ENCODE results near the gene HLX. TPM values are rescaled to one million over a fixed set of nuclear protein-coding genes. Genes with fewer than 3 reads are reported as not detected.

HLX gene
- polyA plus RNA-seq, 1 of the 3 experiments (the other 2 are of a cell fraction) = 21.4 TPM

DNA sequence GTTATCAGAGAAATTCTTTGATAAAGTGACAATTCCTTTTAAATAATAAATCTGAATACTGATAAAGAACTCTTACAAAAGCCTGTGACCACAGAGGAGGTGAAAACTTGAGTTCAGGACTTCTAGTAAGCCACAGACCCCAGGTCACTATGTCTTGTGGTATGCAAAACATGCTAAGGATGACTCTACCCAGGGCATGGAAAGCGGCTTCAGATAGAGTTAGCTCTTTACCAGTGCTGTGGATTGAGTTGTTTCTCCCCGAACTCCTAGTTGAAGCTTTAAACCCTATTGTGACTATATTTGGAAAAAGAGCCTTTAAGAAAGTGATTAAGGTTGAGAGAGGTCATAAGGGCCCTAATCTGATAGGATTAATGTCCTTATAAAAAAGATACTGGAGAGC is 42.3 kb downstream of the HLX start (continued):
- TF ChIP-seq, protein P1, sequence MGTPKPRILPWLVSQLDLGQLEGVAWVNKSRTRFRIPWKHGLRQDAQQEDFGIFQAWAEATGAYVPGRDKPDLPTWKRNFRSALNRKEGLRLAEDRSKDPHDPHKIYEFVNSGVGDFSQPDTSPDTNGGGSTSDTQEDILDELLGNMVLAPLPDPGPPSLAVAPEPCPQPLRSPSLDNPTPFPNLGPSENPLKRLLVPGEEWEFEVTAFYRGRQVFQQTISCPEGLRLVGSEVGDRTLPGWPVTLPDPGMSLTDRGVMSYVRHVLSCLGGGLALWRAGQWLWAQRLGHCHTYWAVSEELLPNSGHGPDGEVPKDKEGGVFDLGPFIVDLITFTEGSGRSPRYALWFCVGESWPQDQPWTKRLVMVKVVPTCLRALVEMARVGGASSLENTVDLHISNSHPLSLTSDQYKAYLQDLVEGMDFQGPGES (IDR thresholded peaks at IDR 0.05; ENCODE audit: low read depth, low read length) = no peak
- no peak for TF ChIP-seq YY1 (IDR thresholded peaks at IDR 0.05; ENCODE audit: low read depth)

DNA sequence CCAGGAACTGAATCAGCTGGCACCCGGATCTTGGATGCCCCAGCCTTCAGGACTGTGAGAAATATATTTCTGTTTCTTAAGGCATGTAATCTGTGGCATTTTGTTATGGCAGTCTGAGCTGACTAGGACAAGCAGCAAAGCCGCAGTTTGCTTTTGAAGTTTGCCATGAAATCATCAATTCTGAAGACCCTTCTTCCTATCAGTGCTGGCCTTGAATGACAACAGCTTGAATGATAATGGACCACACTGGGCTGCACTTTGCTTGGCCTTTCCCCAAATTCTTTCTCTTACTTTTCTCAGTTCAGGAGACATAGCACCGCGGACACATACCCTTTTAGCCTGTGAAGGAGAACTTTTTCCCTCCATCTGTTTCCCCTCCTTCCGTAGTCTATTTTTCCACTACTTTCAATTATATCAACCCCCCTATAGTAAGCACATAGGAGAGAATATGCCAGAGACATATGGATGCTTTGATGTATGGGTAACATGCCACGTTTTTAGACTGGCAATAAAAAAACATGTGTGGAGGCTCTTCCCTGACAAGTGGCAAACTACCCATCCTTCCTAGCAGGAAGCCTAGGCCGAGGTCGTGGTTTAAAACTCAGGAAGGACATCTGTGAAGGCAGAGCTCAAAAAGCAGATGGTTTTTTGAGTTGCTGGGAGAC is 42.9 kb downstream of the HLX start:
- no peaks in the 10 kb centered on the region for H3K79me2 ChIP-seq (ENCODE audit: insufficient read depth)
- H3F3A ChIP-seq (replicated peaks; ENCODE audit: insufficient read depth) = no peaks in the 10 kb centered on the region
- H3K27ac ChIP-seq (ENCODE audit: low read depth in 2 of 2, low read length in 1 of 2) = no peak overlapping the region
- no peak overlapping the region for H2AFZ ChIP-seq (ENCODE audit: low read depth)
- H3K9me3 ChIP-seq = no peaks in the 10 kb centered on the region
- WGBS (ENCODE audit: low lambda C conversion rate) = 86% methylated on average over 8 of the region's 8 CpGs
- H3K4me2 ChIP-seq = no peak overlapping the region
- no peak overlapping the region for H3K4me3 ChIP-seq (ENCODE audit: low read depth in 2 of 2, low read length in 1 of 2)
- H3K27me3 ChIP-seq (ENCODE audit: insufficient read depth) = no peaks in the 10 kb centered on the region
- DNase-seq = no peak
- no peak overlapping the region for H3K9ac ChIP-seq
- ChIA-PET POLR2A (no interaction called here), CTCF (interaction anchor here (0.7 to 2.3 kb wide), 4 partner anchors 8 to 281 kb away, joined by 3 to 8 read pairs (median 4); no protein-coding TSS in a partner anchor)
- TF ChIP-seq RFX5 (IDR thresholded peaks at IDR 0.05; ENCODE audit: low read length) (no peak), JUND (IDR thresholded peaks at IDR 0.05) (no peak), CHD2 (IDR thresholded peaks at IDR 0.05; ENCODE audit: low read length, partially characterized antibody) (no peak), RCOR1 (IDR thresholded peaks at IDR 0.05; ENCODE audit: low read length) (no peak), SIN3A (IDR thresholded peaks at IDR 0.05; ENCODE audit: borderline replicate concordance, low read depth, low read length) (no peak), SMC3 (IDR thresholded peaks at IDR 0.05; ENCODE audit: low read depth, low read length) (no peak), MEF2A (IDR thresholded peaks at IDR 0.05; ENCODE audit: borderline replicate concordance, low read depth) (no peak), GATA2 (CRISPR knock-in tag; IDR thresholded peaks at IDR 0.05) (no peak), FOSL2 (IDR thresholded peaks at IDR 0.05; ENCODE audit: borderline replicate concordance, low read depth) (no peak)
- TF ChIP-seq, protein P2, sequence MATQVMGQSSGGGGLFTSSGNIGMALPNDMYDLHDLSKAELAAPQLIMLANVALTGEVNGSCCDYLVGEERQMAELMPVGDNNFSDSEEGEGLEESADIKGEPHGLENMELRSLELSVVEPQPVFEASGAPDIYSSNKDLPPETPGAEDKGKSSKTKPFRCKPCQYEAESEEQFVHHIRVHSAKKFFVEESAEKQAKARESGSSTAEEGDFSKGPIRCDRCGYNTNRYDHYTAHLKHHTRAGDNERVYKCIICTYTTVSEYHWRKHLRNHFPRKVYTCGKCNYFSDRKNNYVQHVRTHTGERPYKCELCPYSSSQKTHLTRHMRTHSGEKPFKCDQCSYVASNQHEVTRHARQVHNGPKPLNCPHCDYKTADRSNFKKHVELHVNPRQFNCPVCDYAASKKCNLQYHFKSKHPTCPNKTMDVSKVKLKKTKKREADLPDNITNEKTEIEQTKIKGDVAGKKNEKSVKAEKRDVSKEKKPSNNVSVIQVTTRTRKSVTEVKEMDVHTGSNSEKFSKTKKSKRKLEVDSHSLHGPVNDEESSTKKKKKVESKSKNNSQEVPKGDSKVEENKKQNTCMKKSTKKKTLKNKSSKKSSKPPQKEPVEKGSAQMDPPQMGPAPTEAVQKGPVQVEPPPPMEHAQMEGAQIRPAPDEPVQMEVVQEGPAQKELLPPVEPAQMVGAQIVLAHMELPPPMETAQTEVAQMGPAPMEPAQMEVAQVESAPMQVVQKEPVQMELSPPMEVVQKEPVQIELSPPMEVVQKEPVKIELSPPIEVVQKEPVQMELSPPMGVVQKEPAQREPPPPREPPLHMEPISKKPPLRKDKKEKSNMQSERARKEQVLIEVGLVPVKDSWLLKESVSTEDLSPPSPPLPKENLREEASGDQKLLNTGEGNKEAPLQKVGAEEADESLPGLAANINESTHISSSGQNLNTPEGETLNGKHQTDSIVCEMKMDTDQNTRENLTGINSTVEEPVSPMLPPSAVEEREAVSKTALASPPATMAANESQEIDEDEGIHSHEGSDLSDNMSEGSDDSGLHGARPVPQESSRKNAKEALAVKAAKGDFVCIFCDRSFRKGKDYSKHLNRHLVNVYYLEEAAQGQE (IDR thresholded peaks at IDR 0.05; ENCODE audit: low read depth, low read length) = no peak
- TF ChIP-seq, protein P3, sequence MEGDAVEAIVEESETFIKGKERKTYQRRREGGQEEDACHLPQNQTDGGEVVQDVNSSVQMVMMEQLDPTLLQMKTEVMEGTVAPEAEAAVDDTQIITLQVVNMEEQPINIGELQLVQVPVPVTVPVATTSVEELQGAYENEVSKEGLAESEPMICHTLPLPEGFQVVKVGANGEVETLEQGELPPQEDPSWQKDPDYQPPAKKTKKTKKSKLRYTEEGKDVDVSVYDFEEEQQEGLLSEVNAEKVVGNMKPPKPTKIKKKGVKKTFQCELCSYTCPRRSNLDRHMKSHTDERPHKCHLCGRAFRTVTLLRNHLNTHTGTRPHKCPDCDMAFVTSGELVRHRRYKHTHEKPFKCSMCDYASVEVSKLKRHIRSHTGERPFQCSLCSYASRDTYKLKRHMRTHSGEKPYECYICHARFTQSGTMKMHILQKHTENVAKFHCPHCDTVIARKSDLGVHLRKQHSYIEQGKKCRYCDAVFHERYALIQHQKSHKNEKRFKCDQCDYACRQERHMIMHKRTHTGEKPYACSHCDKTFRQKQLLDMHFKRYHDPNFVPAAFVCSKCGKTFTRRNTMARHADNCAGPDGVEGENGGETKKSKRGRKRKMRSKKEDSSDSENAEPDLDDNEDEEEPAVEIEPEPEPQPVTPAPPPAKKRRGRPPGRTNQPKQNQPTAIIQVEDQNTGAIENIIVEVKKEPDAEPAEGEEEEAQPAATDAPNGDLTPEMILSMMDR (IDR thresholded peaks at IDR 0.05) = no peak
- no peaks in the 10 kb centered on the region for H3K9me2 ChIP-seq
- H3K36me3 ChIP-seq (replicated peaks in 1 of 2; ENCODE audit: control insufficient read depth in 1 of 2, insufficient read depth in 2 of 2, low read length in 1 of 2) = no peaks in the 10 kb centered on the region
- no peaks in the 10 kb centered on the region for H3K4me1 ChIP-seq (ENCODE audit: control insufficient read depth in 1 of 2, insufficient read depth in 2 of 2, low read depth in 1 of 2, low read length in 1 of 2)
- no peaks in the 10 kb centered on the region for H4K20me1 ChIP-seq (ENCODE audit: insufficient read depth)

All from SK-N-SH (cell line).